ENCODE measurements around the gene NUP98.
"Not testable (repeated sequence)": the region's sequence is repeated elsewhere in the genome, so short reads cannot be mapped to it uniquely, and the experiment has no call there.

Gene NUP98

DNA sequence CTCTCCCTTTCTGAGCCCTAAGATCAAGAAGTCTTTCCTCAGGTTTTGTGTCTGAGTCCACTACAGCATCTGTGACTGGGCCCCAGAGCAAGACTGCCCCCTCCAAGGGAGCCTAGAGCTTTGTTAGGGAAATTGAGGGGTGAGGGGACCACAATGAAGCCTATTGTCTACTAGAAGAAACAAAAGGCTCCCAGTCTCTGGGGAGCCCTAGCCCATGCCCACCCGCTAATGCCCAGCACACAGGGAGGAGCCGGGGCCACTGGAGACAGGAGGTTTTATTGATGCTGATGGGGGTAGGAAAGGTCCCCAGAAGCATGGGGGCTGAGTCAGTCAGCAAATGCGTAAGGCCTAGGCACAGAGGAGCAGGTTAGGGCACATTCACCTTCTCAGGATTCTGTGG lies 29.4 kb upstream of the NUP98 start:
- no peak for DNase-seq (ENCODE audit: low read depth)

DNA sequence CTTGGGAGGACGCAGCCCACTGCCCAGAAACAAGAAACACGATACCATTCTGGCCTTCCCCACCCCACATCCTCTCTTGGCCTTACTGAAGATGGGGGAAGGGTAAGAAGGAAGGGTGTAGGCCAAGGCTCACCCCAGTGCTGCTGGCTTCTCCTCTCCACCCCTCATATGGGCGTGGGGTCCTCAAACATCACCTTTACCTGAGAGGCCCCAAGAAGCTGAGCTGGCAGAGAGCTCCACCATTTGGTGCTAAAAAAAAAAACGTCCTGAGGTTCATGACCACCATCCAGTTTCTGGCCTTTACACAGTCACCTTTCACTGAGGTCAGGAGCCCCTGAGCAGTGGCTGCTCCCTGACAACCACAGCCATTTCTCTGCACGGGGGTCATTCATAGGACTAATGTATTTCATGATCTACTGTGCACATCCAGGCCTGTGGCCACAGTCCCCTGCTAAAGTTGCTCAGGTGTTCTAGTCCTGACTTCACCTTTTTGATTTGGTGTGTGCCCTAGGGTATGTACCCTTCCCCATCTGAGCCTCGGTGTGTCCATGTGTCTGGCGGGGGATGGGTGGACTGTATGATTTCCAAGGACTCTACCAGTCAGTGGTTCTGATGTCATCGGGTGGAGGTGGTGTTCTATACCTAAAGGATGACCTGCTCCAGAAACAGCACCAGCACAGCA lies 28.3 kb upstream of the NUP98 start:
- no peak for DNase-seq (ENCODE audit: low read depth)

DNA sequence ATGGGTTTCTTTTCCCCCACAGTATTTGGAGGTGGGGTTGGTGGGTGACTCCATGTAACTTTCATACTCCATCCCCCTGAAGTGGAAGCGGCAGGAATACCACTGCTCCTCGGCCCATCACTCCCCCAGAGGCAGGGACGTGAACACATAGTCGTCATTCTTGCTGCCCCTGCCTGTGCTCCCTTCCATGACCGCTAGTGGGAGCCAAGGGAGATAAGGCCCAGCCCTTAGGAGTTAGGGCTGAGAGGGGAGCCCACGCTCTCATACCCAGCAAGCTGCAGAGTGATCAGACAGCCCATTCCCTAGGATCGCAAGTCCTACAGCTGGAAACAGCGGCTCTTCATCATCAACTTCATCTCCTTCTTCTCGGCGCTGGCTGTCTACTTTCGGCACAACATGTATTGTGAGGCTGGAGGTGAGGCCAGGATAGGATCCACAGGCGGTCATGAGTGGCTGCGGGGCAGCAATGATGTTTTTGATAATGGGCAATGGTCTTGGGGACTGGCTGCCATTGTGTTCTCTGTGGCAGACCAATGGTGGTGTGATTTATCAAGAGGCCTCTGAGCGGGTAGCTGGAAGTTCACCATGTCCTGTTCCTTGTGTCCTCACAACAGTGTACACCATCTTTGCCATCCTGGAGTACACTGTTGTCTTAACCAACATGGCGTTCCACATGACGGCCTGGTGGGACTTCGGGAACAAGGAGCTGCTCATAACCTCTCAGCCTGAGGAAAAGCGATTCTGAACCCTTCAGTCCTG lies 27.5 kb upstream of the NUP98 start:
- DNase-seq (ENCODE audit: low read depth): no peak

DNA sequence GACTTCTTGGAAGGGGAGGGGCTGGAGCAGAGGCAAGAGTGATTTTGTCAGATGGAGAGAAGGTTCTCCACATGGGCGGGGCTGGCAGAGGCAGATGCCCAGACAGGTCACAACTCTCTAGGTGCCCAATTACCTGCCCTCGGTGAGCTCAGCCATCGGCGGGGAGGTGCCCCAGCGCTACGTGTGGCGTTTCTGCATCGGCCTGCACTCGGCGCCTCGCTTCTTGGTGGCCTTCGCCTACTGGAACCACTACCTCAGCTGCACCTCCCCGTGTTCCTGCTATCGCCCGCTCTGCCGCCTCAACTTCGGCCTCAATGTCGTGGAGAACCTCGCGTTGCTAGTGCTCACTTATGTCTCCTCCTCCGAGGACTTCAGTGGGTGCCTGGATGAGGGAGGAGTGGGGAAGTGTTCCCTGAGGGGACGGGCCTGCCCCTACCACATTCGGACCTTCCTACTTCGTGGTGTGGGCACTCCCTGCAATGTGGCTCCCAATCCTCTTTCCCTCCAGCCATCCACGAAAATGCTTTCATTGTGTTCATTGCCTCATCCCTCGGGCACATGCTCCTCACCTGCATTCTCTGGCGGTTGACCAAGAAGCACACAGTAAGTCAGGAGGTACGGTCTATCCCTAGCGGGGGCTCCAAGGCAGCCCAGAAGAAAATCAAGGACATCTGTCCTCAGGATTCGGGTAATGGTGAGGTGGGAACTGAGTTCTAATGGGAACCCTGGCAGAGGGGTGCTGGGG lies 26.6 kb upstream of the NUP98 start:
- no peak for DNase-seq (ENCODE audit: low read depth)

DNA sequence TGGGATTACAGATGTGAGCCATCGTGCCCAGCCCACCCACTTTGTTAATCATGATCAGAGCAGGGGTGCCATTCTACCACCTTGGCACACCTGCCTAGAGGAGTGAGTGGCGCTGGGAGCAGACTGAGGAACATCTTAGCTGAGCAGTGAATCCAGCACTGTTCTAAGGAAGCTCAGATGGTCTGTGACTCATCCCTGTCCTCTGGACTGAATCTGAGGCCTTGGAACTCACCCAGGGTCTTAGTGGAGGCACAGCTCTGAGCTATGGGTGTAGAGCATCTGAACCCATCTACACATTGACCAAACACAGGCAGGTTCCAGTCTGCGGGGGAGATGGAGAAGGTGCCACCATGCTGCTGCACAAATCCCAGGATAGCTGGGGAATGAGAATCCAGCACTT lies 25.9 kb upstream of the NUP98 start:
- DNase-seq (ENCODE audit: low read depth): peak; percentile 69

DNA sequence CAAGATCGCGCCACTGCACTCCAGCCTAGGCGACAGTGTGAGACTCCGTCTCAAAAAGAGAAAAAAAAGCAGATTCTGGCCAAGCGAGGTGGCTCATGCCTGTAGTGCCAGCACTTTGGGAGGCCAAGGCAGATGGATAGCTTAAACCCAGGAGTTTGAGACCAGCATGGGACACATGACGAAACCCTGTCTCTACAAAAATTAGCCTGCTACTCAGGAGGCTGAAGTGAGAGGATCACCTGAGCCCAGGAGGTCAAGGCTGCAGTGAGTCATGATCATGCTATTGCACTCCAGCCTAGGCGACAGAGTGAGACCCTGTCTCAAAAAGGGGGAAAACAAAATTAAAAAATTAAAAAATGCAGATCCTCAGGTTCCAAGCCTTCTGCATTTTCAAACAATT lies 25.0 kb upstream of the NUP98 start:
- no peak for DNase-seq (ENCODE audit: low read depth)

DNA sequence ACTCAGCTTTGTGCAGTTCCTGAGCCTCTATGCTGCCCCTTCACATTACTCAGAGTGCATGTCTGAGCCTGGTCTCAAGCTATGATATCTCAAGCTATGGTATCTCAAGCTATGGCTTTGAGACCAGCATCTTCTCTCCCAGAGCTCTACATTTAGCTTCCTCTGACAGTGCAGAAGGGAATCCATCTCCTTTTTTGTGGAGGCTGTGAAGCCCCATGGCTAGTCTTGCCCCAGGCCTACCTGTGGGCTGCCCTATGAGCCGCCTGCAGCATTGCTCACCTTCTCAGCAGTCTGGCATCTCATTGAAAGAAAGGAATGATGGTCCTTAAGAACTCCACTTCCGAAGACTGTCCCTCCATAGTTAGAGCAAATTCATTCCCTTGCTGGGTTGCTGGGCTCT lies 23.6 kb upstream of the NUP98 start:
- no peak for DNase-seq (ENCODE audit: low read depth)

DNA sequence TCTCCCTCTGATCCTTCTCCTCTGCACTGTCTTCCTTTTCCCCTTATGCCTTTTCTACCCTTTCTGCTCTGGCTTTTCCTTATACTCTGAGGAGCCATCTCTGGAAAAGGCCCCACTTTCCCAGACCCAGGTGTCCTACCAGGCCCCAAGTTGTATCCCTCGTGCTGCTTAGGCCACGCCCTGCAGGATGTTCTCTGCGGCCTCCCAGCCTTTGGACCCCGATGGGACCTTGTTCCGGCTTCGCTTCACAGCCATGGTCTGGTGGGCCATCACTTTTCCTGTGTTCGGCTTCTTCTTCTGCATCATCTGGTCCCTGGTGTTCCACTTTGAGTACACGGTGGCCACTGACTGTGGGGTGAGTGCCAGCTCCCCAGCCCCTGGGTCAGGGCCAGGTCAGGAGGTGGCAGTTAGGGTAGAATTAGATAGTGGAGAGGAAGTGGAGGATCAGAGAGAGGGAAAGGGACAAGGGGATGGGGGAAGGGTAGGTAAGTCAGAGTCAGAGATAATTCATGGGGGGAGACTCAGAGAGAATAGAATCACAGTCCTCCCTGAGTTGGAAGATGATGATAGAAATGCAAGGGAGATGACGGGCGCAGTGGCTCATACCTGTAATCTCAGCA lies 19.9 kb upstream of the NUP98 start:
- DNase-seq (ENCODE audit: low read depth): no peak

DNA sequence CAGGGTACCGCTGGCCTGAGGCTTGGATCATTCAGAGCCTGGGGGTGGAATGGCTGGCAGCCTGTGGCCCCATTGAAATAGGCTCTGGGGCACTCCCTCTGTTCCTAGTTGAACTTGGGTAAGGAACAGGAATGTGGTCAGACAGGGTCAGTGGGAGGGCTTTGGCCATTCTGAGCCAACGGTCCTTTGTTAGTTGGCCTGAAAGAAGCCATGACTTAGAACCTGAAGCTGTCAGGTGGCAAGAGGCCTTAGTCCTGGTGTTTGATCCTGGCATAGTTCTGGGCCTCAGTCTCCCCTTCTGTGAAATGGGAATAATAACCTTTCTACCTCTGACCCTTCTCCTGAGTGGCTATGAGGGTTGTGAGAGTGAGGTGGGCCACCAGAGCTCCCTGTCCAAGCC lies 19.3 kb upstream of the NUP98 start:
- no peak for DNase-seq (ENCODE audit: low read depth)

DNA sequence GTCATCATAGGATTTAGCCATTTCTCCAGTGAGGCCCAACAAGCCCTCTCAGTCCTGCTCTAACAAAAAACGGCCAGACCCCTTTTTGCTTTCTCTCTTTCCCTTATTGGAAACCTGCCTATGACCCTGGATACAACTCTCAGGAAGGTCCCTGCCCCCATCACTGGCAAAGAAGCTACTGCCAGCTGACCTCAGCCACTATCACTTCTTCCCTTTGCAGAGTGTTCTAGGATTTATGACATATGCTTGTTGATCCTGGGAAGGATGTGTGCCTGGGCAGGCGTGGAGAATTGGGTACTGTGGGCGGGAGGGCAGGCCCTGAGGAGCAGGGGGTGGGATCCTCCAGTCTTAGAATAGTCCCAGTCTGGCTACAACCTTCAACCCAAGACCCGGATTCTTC lies 18.5 kb upstream of the NUP98 start:
- no peak for DNase-seq (ENCODE audit: low read depth)

DNA sequence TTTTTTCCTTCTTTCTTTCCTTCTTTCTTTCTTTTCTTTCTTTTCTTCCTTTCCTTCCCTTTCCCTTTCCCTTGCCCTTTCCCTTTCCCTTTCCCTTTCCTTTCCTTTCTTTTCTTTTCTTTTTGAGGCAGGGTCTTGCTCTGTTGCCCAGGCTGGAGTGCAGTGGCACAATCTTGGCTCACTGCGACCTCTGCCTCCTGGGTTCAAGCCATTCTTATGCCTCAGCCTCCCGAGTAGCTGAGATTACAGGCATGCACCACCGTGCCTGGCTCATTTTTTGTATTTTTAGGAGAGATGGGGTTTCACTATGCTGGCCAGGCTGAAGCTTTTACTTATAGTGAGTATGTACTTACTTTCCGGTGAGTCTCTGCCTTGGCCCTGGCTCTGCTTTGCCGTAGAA lies 17.5 kb upstream of the NUP98 start:
- not testable (repeated sequence) for DNase-seq (ENCODE audit: low read depth)

DNA sequence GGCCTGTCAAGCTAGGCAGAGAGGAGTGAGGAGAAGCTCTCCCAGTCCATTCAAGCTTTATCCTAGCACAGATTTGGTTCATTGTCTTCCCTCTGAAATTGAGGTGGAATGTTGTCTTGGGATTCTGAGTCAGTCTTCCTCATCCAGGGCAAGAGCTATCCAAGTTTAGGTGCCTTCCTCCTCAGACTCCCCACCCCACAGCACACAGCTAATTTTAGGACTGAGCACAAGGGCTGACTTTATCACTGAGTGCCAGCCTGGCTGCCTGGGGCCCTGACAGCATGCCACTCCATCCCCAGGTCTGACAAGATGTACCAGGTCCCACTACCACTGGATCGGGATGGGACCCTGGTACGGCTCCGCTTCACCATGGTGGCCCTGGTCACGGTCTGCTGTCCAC lies 13.6 kb upstream of the NUP98 start:
- no peak for DNase-seq (ENCODE audit: low read depth)

DNA sequence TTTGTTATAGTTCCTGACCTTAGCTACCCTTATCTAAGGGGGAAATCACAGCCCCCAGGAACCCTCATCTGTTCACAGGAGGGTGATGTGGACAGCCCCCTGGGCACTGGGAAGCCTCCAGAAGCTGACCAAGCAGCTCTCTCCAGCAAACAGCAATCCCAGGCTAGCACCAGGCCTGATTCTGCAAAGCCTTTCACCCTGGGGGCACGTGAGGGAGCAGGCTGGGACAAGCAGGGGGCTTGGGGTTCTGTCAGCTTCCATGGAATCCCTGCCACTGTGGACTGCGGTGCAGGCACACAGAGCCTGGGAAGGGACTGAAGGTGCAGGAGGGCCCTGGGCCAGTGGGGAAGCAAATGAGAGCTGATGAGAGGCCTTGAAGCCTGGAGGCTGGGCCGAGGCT lies 13.1 kb upstream of the NUP98 start:
- DNase-seq (ENCODE audit: low read depth): no peak

DNA sequence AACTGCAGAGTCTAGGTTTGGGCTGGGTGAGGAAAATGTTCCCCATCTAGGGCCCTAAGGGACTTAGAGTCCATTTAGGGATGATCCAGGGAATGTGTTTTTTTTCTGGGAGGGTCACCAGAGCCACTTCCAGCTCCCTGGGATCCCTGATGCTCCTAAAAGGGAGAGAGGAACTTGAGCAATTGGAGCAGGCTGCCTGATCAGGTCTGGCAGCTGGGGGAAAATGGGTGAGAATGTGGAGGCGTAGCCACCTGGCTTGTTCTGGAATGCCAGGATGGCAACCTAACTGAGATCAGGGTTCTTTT lies 12.2 kb upstream of the NUP98 start:
- no peak for DNase-seq (ENCODE audit: low read depth)

DNA sequence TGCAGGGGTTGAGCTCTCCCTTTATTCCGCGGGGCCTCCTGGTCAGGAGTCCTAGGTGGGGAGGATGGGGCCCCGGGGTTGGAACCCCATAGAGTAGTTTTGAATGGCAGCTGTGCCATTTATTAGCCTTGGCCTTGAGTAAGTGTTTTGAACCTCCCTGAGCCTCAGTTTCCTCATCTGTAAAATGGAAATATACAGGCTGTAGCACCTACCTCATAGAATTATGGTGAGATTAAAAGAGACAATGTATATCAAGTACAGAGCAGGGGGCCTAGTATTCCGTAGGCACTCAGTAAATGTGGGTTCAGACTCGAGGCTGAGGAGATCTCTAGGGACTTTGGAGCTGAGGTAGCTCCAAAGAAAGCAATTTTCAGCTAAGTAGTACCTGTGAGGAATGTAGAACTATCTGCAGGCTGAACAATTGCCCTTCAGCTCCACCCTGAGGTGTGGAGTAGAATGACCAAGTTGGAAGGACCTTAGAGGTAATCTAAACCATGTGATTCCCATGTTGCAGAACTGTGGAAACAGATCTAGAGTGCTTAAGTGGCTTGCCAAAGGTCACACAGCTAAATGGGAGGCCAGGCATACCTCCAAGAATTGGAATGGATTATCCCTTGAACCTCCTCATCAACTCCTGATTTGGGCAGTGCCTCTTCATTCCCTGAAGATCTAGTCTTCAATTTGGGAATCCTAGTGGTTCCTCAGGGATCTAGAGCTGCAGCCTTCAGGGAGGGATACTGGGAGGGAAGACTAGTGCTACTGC lies 11.7 kb upstream of the NUP98 start:
- DNase-seq (ENCODE audit: low read depth): peak; percentile 61

DNA sequence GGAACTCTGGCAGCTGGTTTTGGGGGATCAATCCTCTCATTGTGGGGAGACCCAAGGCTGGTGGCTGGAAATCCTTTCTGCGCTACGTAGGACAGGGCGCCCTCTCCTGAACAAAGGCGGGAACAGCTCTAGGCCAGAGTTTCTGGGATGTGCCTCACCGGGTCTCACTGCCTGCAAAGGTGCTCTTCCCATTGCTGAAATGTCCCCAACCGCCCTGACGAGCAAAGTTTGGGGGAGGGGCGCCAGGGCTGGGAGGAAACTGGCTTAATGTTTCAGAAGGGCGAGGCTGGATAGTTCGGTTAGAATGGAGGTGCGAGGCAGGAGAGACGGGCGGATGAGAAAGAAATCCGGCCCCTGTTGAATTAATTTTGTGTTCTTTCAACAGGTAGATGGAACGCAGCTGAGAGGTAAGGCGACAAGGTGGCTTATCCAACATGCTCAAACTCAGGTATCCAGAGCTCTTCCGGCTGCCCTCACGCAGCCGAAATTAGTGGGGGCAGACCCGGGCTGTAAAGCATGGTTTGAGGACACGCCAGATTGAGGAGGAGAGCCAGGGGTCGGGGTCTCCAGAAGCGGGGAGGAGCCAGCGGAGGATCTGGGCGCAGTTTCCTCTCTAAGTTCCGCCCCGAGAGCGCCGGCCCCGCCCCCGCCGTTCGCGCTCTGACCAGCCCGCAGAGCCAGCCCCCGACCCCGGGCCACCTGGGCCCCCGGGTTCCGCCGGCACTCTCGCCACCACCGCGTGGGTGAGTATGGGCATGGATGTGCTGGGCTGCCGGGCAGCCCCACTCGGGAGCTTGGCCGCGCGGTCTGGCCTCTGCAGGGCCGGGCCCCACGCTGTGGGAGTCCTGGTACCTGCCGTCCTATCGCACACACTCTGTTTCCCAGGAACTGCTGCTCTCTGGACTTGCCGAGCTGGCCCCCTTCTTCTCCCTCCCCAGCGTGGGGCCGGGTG lies 10.8 kb upstream of the NUP98 start, which contains the start of gene PGAP2:
Gene PGAP2, plus strand, starts transcription at position 652 of the 952 bp plus-strand sequence. CDS start 2,700 bp downstream, outside the sequence.
- DNase-seq (ENCODE audit: low read depth): peak; percentile 39

DNA sequence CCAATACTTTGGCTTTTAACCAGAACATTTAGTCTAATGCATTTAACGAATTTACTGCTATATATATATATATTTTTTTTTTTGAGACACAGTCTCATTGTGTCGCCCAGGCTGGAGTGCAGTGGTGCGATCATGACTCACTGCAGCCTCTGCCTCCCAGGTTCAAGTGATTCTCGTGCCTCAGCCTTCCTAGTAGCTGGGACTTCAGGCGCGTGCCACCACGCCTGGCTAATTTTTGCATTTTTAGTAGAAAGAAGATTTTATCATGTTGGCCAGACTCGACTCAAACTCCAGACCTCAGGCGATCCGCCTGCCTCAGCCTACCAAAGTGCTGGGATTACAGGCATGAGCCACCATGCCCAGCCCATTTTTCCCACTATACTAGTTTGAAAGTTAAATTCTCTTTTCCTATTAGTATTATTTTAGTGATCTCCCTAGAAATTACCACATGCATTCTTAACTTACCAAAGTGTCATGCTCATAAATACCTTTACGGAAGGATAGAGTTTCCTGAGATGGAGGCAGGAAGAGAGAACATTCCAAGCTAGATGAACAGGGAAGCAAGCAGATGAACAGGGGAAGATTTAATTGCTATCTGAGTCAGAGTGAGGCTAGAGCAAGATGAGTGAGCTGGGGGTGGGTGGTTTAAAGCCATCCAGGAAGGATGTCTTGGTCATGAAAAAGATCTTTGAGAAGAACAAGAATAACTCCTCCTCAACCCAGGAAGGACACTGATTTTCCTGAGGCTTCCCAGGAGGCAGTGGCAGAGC lies 6.6 kb upstream of the NUP98 start:
- no peak for DNase-seq (ENCODE audit: low read depth)

DNA sequence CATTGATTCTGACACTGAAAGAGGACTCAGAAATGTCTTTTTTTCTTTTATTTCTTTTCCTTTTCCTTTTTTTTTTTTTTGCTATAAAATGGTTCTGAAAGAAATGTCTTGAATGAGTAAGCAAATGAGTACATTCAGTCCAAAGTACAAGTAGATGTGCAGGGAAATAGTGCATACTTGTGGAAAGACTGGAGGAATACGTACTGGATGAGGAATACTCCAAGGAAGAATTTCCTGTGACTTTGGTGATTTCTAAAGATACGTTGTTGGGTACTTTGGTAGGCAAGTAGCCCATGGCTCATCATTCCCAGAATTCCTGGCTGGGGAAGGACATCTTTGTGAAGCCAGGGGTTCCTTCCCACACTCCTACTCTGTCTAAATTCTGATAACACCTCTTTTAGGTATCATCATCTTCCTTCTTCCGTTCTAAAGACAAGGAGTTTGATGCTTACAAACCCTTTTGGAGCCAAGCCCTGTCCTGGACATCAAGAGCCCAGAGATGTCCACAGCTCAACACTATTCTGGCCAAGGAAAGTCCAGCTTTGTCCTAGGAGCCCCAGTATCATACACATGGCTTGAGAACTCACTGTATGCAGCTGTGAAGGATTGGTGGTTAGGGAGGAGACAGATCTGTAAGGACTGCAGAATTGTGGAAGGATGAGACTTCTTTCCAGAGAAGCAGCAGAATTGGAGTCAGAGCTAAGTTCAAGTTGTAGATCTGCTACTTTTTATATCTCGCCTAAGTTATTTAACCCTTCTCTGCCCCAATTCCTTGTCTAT lies 4.8 kb upstream of the NUP98 start:
- DNase-seq (ENCODE audit: low read depth): peak; percentile 30

DNA sequence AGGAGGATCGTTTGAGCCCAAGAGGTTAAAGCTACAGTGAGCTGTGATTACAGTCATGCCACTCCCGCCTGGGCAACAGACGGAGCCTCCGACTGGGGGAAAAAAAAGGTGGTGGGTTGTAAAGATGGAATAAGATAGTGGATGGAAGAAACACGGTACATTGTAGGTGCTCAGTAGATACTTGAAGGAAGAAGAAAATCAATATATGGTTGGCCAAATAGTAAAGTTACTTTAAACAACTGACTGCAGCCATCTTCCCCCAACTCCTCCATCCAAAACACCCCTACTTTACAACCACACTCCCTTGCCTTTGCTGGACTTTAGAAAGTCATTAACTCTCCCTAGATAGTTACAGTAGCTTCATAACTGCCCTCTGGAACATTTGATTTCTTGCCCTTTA lies 2.5 kb upstream of the NUP98 start:
- DNase-seq (ENCODE audit: low read depth): no peak

All from fibroblast of gingiva (primary cell).